Measurements from ENCODE around the gene ISYNA1. TPM values are rescaled to one million over a fixed set of nuclear protein-coding genes. Genes with fewer than 3 reads are reported as not detected.

Gene ISYNA1
- total and polyA plus RNA-seq, 2 of the 13 experiments (the other 11 are each of a cell fraction or from before 2014, with no cell fraction given): 29.6 to 48.5 TPM

GRCh38 chr19:18390065-18390907 lies 47.6 kb downstream of the ISYNA1 start (continued):
- TF ChIP-seq ZFP37 (CRISPR knock-in tag; IDR thresholded peaks at IDR 0.05; ENCODE audit: borderline replicate concordance): peak; percentile 9
- no peak for TF ChIP-seq NR1H2 (CRISPR knock-in tag; IDR thresholded peaks at IDR 0.05; ENCODE audit: borderline replicate concordance, low read depth)
- no peak for TF ChIP-seq MAF1 (CRISPR knock-in tag; IDR thresholded peaks at IDR 0.05; ENCODE audit: borderline replicate concordance)
- TF ChIP-seq ELF3 (CRISPR knock-in tag; IDR thresholded peaks at IDR 0.05): no peak
- no peak for TF ChIP-seq ZNF282 (IDR thresholded peaks at IDR 0.05; ENCODE audit: partially characterized antibody)
- TF ChIP-seq, protein P1, sequence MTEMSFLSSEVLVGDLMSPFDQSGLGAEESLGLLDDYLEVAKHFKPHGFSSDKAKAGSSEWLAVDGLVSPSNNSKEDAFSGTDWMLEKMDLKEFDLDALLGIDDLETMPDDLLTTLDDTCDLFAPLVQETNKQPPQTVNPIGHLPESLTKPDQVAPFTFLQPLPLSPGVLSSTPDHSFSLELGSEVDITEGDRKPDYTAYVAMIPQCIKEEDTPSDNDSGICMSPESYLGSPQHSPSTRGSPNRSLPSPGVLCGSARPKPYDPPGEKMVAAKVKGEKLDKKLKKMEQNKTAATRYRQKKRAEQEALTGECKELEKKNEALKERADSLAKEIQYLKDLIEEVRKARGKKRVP (CRISPR knock-in tag; IDR thresholded peaks at IDR 0.05): peak in 1 of 2 experiments; percentile 55; a peak in 1 of 4 replicates
- TF ChIP-seq ZFAT (CRISPR knock-in tag; conservative IDR thresholded peaks at IDR 0.05): no peak
- no peak for TF ChIP-seq CSRNP1 (CRISPR knock-in tag; IDR thresholded peaks at IDR 0.05)
- no peak for TF ChIP-seq ZNF484 (CRISPR knock-in tag; IDR thresholded peaks at IDR 0.05; ENCODE audit: borderline replicate concordance, low read depth)
- TF ChIP-seq MIER3 (CRISPR knock-in tag; IDR thresholded peaks at IDR 0.05; ENCODE audit: borderline replicate concordance): no peak
- TF ChIP-seq, protein P2, sequence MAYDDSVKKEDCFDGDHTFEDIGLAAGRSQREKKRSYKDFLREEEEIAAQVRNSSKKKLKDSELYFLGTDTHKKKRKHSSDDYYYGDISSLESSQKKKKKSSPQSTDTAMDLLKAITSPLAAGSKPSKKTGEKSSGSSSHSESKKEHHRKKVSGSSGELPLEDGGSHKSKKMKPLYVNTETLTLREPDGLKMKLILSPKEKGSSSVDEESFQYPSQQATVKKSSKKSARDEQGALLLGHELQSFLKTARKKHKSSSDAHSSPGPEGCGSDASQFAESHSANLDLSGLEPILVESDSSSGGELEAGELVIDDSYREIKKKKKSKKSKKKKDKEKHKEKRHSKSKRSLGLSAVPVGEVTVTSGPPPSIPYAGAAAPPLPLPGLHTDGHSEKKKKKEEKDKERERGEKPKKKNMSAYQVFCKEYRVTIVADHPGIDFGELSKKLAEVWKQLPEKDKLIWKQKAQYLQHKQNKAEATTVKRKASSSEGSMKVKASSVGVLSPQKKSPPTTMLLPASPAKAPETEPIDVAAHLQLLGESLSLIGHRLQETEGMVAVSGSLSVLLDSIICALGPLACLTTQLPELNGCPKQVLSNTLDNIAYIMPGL (CRISPR knock-in tag; IDR thresholded peaks at IDR 0.05; ENCODE audit: borderline replicate concordance in 1 of 2, low read depth in 1 of 2): no peak; a peak in 1 of 4 replicates
- TF ChIP-seq ZNF614 (CRISPR knock-in tag; IDR thresholded peaks at IDR 0.05; ENCODE audit: borderline replicate concordance): peak; percentile 17; the same call in 1 of the 2 replicates
- TF ChIP-seq, protein P3, sequence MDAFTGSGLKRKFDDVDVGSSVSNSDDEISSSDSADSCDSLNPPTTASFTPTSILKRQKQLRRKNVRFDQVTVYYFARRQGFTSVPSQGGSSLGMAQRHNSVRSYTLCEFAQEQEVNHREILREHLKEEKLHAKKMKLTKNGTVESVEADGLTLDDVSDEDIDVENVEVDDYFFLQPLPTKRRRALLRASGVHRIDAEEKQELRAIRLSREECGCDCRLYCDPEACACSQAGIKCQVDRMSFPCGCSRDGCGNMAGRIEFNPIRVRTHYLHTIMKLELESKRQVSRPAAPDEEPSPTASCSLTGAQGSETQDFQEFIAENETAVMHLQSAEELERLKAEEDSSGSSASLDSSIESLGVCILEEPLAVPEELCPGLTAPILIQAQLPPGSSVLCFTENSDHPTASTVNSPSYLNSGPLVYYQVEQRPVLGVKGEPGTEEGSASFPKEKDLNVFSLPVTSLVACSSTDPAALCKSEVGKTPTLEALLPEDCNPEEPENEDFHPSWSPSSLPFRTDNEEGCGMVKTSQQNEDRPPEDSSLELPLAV (CRISPR knock-in tag; conservative IDR thresholded peaks at IDR 0.05; ENCODE audit: low read depth): no peak
- TF ChIP-seq POLR2AphosphoS2 (IDR thresholded peaks at IDR 0.05; ENCODE audit: low read depth, low read length): no peak
- TF ChIP-seq HOXA9 (CRISPR knock-in tag; IDR thresholded peaks at IDR 0.05; ENCODE audit: borderline replicate concordance): no peak
- no peak for TF ChIP-seq MIER2 (CRISPR knock-in tag; IDR thresholded peaks at IDR 0.05)
- TF ChIP-seq, protein P4, sequence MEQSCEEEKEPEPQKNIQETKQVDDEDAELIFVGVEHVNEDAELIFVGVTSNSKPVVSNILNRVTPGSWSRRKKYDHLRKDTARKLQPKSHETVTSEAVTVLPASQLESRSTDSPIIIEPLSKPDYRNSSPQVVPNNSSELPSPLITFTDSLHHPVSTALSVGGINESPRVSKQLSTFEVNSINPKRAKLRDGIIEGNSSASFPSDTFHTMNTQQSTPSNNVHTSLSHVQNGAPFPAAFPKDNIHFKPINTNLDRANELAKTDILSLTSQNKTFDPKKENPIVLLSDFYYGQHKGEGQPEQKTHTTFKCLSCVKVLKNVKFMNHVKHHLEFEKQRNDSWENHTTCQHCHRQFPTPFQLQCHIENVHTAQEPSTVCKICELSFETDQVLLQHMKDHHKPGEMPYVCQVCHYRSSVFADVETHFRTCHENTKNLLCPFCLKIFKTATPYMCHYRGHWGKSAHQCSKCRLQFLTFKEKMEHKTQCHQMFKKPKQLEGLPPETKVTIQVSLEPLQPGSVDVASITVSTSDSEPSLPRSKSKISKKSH (CRISPR knock-in tag; IDR thresholded peaks at IDR 0.05; ENCODE audit: borderline replicate concordance): no peak
- TF ChIP-seq ZNF3 (CRISPR knock-in tag; IDR thresholded peaks at IDR 0.05): no peak
- peak; percentile 32; the same call in 1 of the 2 replicates for TF ChIP-seq SIN3A (IDR thresholded peaks at IDR 0.05; ENCODE audit: borderline replicate concordance, low read depth, low read length)
- TF ChIP-seq ZNF10 (CRISPR knock-in tag; IDR thresholded peaks at IDR 0.05; ENCODE audit: borderline replicate concordance, low read depth): no peak
- TF ChIP-seq RNF2 (conservative IDR thresholded peaks at IDR 0.05; ENCODE audit: low read depth): no peak
